Sciatic nerve (tissue), 2 donors: ENCODE results near the gene KLHL29. TPM values are rescaled to one million over a fixed set of nuclear protein-coding genes. Genes with fewer than 3 reads are reported as not detected.

Source experiments
- ATAC-seq: fragments of 200-7000 bp; cut with Tn5 transposase; one replicate; pipeline ENCODE4 v1.9.1; 2020; ENCODE audit warnings: mild to moderate bottlenecking, moderate library complexity
- DNase-seq: peaks from one replicate; pipeline ENCODE4 v3.0.0-alpha.2; 2020; ENCODE audit warnings: low spot score
- intact Hi-C: fragments of 100-400 bp; cut with DNase I; formaldehyde crosslinking; loops from one replicate; pipeline ENCODE4 v1.14.2; 2022
- total RNA-seq: library from RNA; stranded (reverse); fragmentation: NEBNext Ultra II Directional; extraction: Animal tissue kit (Norgen Biotek cat#: 25700); gene quantifications from one replicate; pipeline ENCODE4 v1.2.1, GENCODE V29; 2021
- donor health status: DM: no; HTN: no; CAD: no.
- donor health status: DM: no; HTN: no; CAD: no.

The KLHL29 gene
- total RNA-seq, 1 donor from 2014 or later: 31.7 TPM

DNA sequence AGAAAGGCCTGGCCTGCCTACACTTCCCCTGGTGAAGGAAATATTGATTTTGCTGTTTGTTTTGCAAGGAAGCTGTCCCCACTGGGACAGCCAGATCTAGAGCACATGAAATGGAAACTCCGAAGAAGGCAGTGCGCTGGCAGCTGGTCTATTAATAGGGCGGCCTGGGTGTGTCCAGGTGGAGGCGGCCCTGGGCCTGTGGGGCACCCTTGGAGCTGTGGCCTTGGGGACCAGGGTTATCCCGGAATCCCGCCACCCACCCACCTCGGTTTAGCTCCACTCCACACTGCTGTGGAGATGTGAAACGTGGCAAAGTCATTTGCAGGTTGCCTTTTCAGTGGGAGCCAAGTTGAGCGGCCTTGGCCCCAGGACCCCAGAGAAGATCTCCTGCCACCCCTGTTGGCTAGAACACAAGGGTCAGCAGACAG lies 204.3 kb downstream of the KLHL29 start:
- intact Hi-C loops: no loop called here
- peak; percentile 36 for ATAC-seq
- DNase-seq: no peak

DNA sequence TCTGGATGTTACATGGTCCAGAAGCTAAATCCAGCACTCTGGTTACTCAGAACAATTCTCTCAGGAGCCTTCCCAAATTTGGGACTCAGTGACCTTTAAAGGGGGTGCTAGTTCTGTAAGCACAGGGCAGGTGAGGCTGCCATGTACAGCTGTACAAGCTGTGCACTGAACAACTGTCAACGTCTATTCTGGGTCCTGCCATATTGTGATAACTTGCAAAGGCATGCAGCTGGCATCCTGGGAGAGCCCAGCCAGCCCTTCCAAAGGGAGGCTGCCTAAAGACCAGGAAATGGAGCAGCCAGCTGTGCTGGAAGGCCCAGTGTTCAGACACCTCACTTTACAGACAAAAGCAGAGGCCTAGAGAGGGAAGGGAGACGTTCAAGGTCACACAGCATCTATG lies 204.8 kb downstream of the KLHL29 start:
- DNase-seq: no peak
- ATAC-seq: peak; percentile 2
- intact Hi-C loops: no loop called here

DNA sequence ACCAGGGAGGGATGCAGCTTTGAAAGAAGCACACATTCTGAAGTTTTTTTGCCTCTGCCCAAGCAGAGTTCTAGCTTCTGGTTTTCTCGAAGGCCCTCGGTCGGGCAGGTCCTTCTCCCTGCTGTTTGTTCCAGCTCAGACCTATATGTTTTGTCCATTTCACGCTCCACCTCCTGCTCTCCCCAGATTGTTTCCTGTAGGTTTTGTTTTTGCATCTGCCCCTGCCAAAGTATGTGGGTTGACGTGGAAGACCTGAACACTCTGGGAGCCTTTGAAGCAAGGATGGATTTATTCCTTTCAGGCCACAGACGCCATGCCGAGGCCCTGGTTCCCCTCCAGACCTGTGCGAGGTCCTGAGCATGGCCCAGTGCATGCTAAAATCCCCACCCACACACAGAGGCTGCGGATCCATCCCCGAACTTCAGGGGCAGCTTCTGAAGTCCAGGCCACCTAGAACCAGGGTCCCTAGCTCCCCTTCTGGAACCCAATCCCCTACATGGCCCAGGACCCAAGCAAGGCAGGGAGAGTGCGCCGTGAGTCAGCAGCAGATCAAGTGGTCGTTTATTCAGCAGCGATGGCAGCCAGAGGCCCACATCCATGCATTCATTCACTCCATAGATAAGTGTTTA lies 205.4 kb downstream of the KLHL29 start:
- no peak for DNase-seq
- intact Hi-C loops: no loop called here
- ATAC-seq: no peak

- ATAC-seq: no peak
- intact Hi-C loops: no loop called here
- DNase-seq: no peak
Observed at GRCh38 chr2:23591111-23591510, 206.1 kb downstream of the KLHL29 start.

- ATAC-seq (no peak), DNase-seq (no peak)
- intact Hi-C loops: no loop called here
Observed at GRCh38 chr2:23592061-23592685, 207.2 kb downstream of the KLHL29 start.

DNA sequence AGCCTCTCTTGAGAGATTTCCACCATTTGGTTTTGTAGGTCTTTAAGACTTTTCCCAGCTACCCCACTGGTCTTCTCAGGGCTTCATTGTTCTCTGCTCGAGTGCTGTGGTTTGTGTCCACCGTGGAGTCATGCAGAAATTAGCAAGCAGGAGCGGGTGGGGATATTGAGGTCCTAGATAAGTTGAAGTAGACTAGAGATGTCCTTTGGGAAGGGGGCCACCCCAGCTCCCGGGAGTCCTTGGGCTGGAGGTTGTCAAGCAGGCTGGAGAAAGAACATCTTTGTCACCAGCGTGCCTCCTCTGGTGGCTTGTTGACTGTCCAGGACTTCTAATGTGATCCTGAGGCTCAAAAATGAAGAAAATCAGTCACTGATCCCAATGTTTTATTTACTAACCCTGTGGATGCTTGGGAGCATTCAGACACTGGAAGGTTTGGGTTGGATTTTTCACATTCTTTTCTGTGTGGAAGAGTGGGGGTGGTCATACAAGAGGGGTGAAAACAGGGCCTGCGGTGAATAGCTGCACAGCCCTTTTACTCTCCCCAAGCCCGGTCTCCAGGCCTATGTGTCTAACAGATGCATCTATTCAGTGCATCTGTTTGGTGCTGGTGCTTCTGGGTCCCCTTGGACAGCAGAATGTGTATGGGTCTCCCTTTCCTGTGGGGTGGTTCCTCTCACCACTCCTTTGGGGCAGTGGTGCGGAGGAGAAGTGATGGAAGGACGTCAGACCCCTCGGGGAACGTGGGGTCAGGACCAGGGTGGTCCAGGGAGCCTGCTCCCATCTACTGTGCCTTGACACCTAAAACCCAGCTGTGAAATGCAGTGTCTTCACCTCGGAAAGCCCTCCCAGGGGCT lies 208.1 kb downstream of the KLHL29 start:
- DNase-seq (peak; percentile 21), ATAC-seq (no peak)
- intact Hi-C loops: no loop called here

- peak; percentile 49 for DNase-seq
- peak; percentile 23 for ATAC-seq
- intact Hi-C loops: no loop called here
Observed at GRCh38 chr2:23593752-23594459, 208.9 kb downstream of the KLHL29 start.

DNA sequence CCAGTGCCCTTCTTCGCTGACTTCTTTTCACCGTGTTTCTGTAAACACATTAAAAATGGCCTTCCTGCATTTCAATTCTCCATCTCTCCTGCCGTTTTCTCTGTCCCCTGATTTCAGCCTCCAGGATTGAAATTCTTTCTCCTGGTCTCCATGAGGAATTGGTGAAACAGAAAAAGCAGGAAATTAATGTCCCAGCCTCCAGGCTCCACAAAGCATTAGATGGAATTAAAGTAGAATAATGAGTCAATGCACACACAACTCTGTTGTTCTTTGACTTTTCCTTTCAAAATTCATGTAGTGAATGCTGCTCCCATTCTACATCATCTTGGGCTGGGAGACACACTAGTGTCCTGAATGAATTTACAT lies 209.5 kb downstream of the KLHL29 start:
- no peak for ATAC-seq
- no peak for DNase-seq
- intact Hi-C loops: no loop called here

GRCh38 chr2:23595021-23595420 lies 210.0 kb downstream of the KLHL29 start:
- intact Hi-C loops: no loop called here
- DNase-seq: no peak
- ATAC-seq: no peak

GRCh38 chr2:23595601-23596251 lies 210.7 kb downstream of the KLHL29 start:
- peak; percentile 72 for DNase-seq
- intact Hi-C loops: no loop called here
- peak; percentile 72 for ATAC-seq

GRCh38 chr2:23596316-23596885 lies 211.4 kb downstream of the KLHL29 start:
- intact Hi-C loops: no loop called here
- DNase-seq (no peak), ATAC-seq (no peak)

GRCh38 chr2:23597687-23598086 lies 212.7 kb downstream of the KLHL29 start:
- peak; percentile 37 for DNase-seq
- ATAC-seq: no peak
- intact Hi-C loops: no loop called here

DNA sequence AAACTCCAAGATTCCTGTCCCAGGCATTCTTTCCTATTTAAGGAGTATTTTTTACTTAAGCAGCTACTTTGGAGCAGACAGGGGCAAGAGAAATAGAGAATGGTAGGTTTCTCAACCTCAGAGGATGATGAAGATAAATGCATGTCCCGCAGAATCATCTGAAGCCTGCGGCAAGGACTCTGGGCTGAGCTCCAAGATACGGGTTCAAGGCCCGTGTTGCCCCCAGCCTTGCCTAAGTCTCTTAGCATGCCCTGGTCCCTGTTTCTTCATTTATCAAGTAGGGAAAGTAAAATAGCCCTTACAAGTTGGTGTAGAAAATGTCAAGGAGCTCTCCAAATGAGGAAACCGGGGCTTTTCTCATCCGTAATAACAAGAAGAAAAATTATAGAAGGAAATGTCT lies 214.0 kb downstream of the KLHL29 start:
- intact Hi-C loops: no loop called here
- ATAC-seq (no peak), DNase-seq (no peak)

DNA sequence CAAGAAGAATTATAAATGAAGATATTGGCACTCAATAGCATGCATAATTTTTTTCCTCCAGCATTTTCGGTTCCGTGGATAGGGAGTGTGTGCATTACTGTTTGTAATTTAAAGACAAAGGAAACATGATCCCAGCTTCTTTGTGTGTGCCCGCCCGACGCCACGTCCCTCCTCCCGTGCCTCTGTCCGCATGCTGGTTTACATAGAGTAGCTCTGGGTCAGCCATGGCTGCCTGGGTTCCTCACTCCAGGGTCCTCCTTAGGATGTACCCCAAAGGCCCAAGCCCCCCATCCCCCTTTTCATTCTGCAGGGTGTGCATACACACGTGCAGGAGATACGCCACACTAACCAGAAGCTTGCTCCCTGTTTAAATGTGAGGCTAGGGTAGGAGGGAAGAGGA lies 214.7 kb downstream of the KLHL29 start:
- ATAC-seq (no peak), DNase-seq (no peak)
- intact Hi-C loops: no loop called here

DNA sequence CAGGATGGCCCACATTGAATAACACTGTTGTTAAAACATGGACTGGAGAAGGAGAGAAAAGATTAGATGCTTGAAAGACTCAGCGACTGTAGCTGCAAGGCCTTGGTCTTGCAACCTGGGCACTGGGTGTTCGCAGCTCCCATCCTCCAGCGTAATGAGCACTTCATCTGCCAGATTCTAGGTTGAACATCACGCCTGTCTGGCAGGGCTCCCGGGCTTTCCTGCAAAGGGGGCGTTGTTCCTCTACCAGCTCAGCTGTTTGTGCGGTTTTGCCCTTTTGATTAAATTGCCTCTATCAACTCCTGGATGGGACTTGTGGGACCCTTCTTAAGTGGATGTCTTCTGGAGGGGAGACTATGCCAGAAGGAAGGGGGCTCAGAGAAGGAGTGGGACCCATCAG lies 215.4 kb downstream of the KLHL29 start:
- DNase-seq (no peak), ATAC-seq (peak; percentile 7)
- intact Hi-C loops: no loop called here

- intact Hi-C loops: no loop called here
- DNase-seq: no peak
- ATAC-seq: no peak
Observed at GRCh38 chr2:23601301-23601965, 216.5 kb downstream of the KLHL29 start.

DNA sequence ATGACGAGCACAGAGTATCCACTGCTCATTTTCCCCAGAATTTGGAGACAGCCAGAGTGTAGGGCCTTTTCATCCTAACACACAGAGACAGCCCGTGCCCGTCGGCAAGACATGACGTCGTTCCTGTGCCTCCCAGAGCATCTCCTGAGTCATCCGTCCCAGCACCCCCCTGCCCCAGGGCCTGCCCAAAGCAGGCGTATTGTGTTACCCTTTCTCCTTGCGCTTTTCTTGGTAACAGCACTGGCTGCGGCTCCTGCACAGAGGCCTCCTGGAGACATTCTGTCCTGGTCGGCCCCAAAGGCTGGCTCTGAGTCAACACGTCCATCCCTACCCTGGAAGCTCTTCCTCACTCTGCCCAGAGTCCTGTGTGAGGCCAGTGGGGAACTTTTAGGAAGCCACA lies 217.1 kb downstream of the KLHL29 start:
- peak; percentile 57 for ATAC-seq

GRCh38 chr2:23603156-23603555 lies 218.2 kb downstream of the KLHL29 start:
- ATAC-seq (no peak), DNase-seq (no peak)
- intact Hi-C loops: no loop called here

More for the DNA sequence above, 217.1 kb downstream of the KLHL29 start:
- DNase-seq: no peak
- intact Hi-C loops: no loop called here
